HG02973 (cell line): Measurements from ENCODE around the gene LRP1B.

Experiments used
- ATAC-seq: cut with Tn5 transposase; IDR thresholded peaks from one replicate; pipeline ENCODE4 v1.9.1; 2021; ENCODE audit warnings: moderate library complexity; ENCODE audit not compliant: unreplicated experiment

Gene LRP1B

DNA sequence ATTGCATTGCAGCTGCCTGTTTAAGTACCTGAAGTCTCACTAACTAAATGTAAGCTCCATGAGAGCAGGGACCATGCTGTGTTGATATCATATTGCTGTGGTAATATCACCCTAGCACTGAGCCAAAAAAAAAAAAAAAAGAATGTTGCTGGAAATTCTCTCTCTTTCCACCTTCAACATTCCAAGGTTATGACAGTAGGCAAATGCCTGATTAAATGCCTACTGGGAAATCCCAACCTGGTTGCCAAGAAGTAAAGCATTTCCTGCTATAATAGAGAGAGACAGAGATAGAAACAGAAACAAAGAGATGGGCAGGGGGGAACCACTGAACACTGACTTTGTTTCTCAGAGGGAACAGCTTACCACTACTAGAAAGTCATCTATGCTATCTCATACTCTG lies 1604.2 kb downstream of the LRP1B start:
- ATAC-seq = no peak

DNA sequence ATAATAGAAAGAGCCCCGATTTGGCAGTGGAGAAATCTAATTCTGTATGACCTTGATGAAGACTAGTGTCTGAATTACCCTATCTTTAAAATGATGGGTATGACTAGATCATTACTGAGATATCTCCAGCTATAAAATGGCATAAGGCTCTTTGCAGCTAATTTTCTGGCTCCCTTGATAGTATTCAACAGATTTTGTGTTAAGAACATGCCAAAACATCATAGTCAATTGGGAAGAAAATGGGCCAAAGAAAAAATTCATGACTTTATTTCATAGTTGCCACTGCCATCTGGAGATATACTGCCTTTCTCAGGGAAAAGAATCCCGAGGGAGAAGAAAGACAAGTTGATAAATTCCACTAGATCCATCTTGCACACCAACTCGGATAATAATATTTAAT lies 1618.7 kb downstream of the LRP1B start:
- no peak for ATAC-seq

DNA sequence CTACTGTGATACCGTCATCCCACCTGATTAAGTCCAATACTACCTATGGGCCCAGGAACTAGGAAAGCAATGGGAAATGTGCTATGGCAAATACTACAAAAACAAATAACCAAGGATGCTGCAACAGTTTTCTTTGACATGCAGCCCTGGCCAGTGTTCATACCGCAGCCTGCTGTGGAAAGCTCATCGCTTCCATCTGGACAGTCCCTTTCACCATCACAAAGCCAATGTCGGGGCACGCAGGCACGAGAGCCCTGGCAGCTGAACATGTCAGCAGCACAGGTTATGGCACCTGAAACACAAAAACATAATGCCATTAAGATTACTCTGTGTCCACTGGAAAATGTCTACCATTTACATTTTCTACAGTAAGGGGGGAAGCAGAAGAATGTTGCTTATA lies 1621.1 kb downstream of the LRP1B start:
- no peak for ATAC-seq

DNA sequence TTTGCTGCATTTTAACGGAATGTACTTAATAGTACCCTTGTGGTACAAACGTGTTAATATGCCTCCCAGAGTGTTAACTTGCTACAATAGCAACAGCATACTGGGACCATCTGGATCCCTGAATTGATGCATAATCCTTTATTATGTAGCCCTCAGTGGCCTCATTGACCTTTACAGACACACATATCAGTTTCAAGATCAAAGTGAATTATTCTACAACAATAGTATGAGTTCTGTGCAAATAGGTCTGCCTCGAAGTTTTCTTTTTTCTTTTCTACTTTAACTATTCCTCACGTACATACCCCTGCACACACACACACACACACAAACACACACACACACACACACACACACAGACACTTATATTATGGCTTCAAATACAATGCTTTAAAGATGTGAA lies 1622.1 kb downstream of the LRP1B start:
- no peak for ATAC-seq

- ATAC-seq = no peak
These were observed 1624.2 kb downstream of the LRP1B start for GRCh38 chr2:140506606-140507005.

- ATAC-seq = no peak
These were observed 1626.2 kb downstream of the LRP1B start for GRCh38 chr2:140504601-140505000.

DNA sequence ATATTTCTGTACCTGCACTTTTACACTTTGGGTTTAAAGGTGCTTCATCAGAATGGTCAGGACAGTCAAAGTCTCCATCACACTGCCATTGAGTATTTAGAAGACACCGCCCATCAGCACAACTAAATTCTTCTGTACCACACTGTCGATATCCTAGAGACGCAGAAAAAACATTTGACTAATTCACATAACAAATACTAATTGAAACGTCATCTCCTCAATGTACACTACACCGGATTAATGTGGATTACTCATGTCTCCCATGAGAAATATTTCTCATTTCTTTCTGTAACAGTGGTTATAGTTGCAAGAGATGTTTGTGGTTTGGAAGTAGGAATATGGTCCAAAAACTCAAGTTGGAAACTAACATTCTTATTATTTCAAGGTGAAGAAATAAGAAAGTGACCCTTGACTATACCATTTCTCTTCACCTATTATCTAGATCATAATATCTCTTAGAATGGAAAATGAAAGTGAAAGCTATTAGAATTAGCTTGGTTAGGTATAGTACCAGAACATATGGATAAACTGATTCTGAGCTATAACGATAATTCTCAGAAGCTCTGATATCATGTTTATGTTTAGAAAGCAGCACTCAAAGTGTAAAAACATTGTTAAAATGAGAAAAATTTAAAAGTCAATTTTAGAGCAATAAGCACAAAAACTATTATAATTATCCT lies 1627.7 kb downstream of the LRP1B start:
- no peak for ATAC-seq

- ATAC-seq = no peak
These were observed 1632.5 kb downstream of the LRP1B start for GRCh38 chr2:140498360-140498759.

- no peak for ATAC-seq
These were observed 1634.1 kb downstream of the LRP1B start for GRCh38 chr2:140496714-140497113.

- no peak for ATAC-seq
These were observed 1638.9 kb downstream of the LRP1B start for GRCh38 chr2:140491876-140492275.

DNA sequence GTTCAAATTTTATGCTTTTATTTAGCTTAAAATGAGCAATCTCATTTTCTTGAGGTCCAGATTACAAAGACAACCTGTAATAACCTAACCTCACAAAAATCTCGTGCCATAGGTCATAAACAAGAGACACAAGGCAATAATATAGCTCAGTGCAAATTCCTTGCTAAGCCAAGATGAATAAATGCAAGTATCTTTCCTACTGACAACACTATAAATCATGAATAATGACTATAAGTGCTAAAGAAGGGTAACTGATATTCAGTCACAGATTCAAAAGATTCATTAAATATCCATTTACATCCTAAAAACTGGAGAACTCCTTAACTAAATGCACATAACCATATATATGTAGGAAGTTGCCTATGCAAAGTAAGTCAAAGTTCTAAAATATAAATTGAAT lies 1641.6 kb downstream of the LRP1B start:
- ATAC-seq = no peak

DNA sequence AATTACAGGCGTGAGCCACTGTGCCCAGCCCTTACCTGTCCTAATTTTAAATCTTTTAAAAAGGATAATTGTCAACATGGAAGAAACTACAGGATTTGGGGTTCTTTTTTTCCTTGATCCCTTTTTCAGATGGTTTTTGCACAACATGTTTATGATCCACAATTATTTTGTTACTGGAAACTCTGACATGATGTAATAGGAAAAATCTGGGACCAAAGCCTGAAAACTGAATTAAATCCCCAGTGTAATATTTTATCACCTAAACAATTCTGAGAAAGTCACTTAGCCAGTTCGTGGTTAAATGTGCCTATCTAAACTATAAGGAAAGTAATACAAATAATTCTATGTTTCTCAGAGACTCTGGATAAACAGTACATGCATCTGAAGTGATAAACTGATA lies 1649.7 kb downstream of the LRP1B start:
- no peak for ATAC-seq

- ATAC-seq = no peak
These were observed 1657.0 kb downstream of the LRP1B start for GRCh38 chr2:140473851-140474250.

DNA sequence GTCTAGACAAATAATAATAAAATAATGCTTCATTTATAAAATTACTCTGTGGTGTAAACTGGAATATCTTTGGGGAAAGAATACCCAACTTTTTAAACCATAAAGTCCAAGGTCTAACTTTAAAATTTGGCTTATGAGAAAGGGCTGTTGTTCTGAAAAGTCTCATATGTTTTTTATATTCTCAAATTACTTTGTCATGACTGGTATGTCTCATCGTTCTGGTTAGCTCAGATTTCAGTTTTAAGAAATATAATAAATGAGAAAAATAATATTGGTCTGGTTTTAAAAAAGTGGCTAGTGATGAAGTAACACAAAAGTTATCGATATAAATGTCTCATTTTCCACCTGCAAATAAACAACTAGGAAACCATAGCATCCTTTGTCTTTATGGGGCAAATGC lies 1658.1 kb downstream of the LRP1B start:
- no peak for ATAC-seq

- no peak for ATAC-seq
These were observed 1665.5 kb downstream of the LRP1B start for GRCh38 chr2:140465301-140465700.

DNA sequence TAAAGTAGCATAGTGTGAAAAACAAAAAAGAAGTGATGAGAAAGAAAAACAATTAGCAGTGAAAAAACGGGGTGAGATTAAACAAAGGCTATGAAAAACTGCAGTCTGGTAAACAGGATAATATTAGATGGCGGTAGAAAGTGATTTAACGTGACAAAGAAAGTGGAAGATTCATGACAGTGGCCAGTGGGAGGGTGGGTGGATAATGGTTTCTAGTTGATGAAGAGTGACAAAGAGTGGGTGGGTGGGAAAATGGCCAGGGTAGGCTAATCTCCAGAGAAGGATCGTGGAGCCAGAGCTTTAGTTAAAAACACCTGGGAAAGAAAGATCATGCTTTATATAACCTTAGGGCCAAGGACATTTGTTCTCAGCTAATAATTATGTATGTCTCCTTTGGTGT lies 1667.8 kb downstream of the LRP1B start:
- no peak for ATAC-seq

DNA sequence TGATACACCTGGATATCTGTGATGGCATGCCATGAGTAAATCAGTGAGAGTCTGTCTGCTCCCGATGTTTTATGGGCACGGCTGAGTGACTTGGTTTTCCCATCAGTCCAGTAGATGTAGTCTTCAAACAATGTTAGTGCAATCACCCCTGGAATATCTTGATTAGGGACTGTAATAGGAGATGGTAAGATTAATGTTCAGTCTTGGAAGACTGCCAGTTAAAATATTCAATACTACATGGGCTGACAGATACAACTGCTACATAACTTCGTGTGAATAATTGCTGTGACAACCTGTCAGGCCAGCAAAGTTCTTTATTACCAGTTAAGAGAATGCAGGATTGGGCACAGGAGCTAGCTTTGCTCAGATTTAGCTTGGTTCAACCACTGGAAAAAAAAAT lies 1673.3 kb downstream of the LRP1B start:
- ATAC-seq = no peak

- no peak for ATAC-seq
These were observed 1675.5 kb downstream of the LRP1B start for GRCh38 chr2:140455315-140455714.

GRCh38 chr2:140454717-140455116 lies 1676.1 kb downstream of the LRP1B start:
- ATAC-seq = no peak

- no peak for ATAC-seq
These were observed 1679.5 kb downstream of the LRP1B start for GRCh38 chr2:140451324-140451723.

- ATAC-seq = no peak
These were observed 1688.5 kb downstream of the LRP1B start for GRCh38 chr2:140442319-140442718.

DNA sequence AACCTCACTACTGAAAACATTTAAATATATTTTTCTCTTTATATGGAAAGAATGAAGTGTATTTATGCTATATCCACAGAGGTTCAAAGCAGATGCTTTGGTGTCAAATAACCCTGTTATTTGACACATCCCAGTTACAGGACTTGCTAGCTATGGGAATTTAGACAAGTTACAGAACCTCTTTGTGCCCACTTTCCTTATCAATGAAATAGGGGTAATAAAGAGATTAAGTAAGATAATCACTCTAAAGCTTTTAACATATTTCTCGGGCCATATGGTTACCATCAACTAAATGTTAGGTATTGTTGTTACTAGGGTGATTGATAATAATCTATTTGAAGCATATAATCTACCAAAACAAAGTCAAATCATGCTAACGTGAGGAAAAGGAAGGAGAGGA lies 1690.0 kb downstream of the LRP1B start:
- ATAC-seq = no peak

DNA sequence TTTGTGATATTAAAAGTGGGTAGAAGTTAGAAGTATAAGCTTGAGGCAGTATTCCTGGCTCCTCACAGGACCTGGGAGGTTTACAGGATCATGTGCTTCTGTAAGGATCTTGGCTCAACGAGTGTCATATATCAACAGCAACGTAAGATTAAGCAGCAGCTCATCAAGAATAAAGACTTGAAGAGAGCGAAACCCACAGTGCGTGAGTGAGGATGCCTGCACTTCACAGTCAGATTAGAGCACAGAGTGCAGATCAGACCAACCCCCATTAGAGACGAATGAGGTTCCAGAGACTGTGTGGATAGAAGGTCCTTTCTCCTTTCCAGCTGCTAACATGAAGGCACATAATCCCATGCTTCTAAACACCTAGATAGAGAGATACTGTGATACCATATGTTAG lies 1693.9 kb downstream of the LRP1B start:
- ATAC-seq = no peak
